H1 (cell line): ENCODE data around the gene ZSWIM4. TPM values are rescaled to one million over a fixed set of nuclear protein-coding genes. Genes with fewer than 3 reads are reported as not detected.

ENCODE experiments used
- CTCF ChIA-PET: fragments of 300-600 bp; sonication (Branson Sonifier 250); formaldehyde crosslinking; loops from one replicate; lab custom pipeline; 2021; ENCODE audit not compliant: partially characterized antibody; lab: Charles Lee
- POLR2A ChIA-PET: fragments of 300-600 bp; sonication (Branson Sonifier 250); formaldehyde crosslinking; loops from one replicate; lab custom pipeline; 2021; ENCODE audit warnings: inconsistent platforms; ENCODE audit not compliant: partially characterized antibody; lab: Charles Lee
- DNase-seq, 2 experiments: peaks; one replicate each; pipeline versions ENCODE4 v3.0.0 to v3.0.0-alpha.2; 2010 to 2022; ENCODE audit warnings: low spot score in 2 of 2, low read depth in 1 of 2, mixed read lengths in 1 of 2
- FAIRE-seq: peaks from 2 replicates; lab custom pipeline; 2011; peaks lifted over from hg19 to GRCh38; lab: Jason Lieb, UNC
- H2AFZ ChIP-seq: 2 replicates; pipeline ENCODE4 v1.8.1; 2012; ENCODE audit warnings: low read length, inconsistent platforms
- H2AK5ac ChIP-seq: 2 replicates; pipeline ENCODE4 v1.6.1; 2013; ENCODE audit warnings: low read depth, low read length
- H2BK120ac ChIP-seq: replicated peaks from 2 replicates; pipeline ENCODE3; 2013; ENCODE audit warnings: low read depth, low read length, inconsistent platforms
- H2BK12ac ChIP-seq: 2 replicates; pipeline ENCODE4 v1.6.1; 2013; ENCODE audit warnings: low read depth, low read length
- H2BK15ac ChIP-seq: 2 replicates; pipeline ENCODE4 v1.6.1; 2013; ENCODE audit warnings: low read length
- H2BK20ac ChIP-seq: 2 replicates; pipeline ENCODE4 v1.6.1; 2013; ENCODE audit warnings: low read length
- H2BK5ac ChIP-seq: 2 replicates; pipeline ENCODE4 v1.6.1; 2013; ENCODE audit warnings: low read depth, low read length
- H3K14ac ChIP-seq: 2 replicates; pipeline ENCODE4 v1.6.1; 2013; ENCODE audit warnings: inconsistent platforms; ENCODE audit not compliant: insufficient read length
- H3K18ac ChIP-seq: 2 replicates; pipeline ENCODE4 v1.6.1; 2013; ENCODE audit warnings: low read length; ENCODE audit errors: extremely low read depth
- H3K23ac ChIP-seq: 2 replicates; pipeline ENCODE4 v1.6.1; 2013; ENCODE audit warnings: inconsistent platforms; ENCODE audit not compliant: insufficient read length
- H3K23me2 ChIP-seq: 2 replicates; pipeline ENCODE4 v1.6.1; 2013; ENCODE audit warnings: low read depth, low read length
- H3K27ac ChIP-seq: 2 replicates; pipeline ENCODE4 v1.6.1; 2011; ENCODE audit warnings: low read depth, low read length, inconsistent platforms
- H3K27me3 ChIP-seq, 4 experiments: replicated peaks in 1 of 4; 1 replicate in 1 of 4; 2 replicates in 3 of 4; pipeline versions ENCODE4 v1.6.1 to v1.8.1; 2011 to 2013; ENCODE audit warnings: low read length in 3 of 4, mild to moderate bottlenecking in 3 of 4, inconsistent platforms in 2 of 4, mixed read lengths in 2 of 4, moderate library complexity in 1 of 4; ENCODE audit not compliant: control insufficient read depth in 3 of 4, insufficient read depth in 3 of 4; ENCODE audit errors: extremely low read depth in 1 of 4
- H3K36me3 ChIP-seq, 4 experiments: 2 replicates each; pipeline versions ENCODE4 v1.6.1 to v1.8.1; 2011 to 2013; ENCODE audit warnings: mild to moderate bottlenecking in 4 of 4, low read length in 3 of 4, moderate library complexity in 2 of 4, control low read depth in 1 of 4, inconsistent platforms in 1 of 4; ENCODE audit not compliant: insufficient read depth in 4 of 4, control insufficient read depth in 2 of 4
- H3K4ac ChIP-seq: replicated peaks from 2 replicates; pipeline ENCODE3; 2013; ENCODE audit warnings: low read length, low read depth, mixed read lengths, inconsistent platforms; ENCODE audit not compliant: insufficient read length
- H3K4me1 ChIP-seq, 4 experiments: replicated peaks in 1 of 4; 1 replicate in 1 of 4; 2 replicates in 3 of 4; pipeline versions ENCODE4 v1.6.1 to v1.8.1; 2011 to 2013; ENCODE audit warnings: low read length in 3 of 4, inconsistent platforms in 2 of 4, mixed read lengths in 1 of 4; ENCODE audit not compliant: insufficient read depth in 4 of 4, control insufficient read depth in 3 of 4
- H3K4me2 ChIP-seq, 2 experiments: 2 replicates each; pipeline versions ENCODE4 v1.6.1 to v1.8.1; 2011 to 2013; ENCODE audit warnings: low read depth in 2 of 2, low read length in 2 of 2, control low read depth in 1 of 2, inconsistent platforms in 1 of 2, mild to moderate bottlenecking in 1 of 2; ENCODE audit not compliant: insufficient read depth in 1 of 2
- H3K4me3 ChIP-seq, 4 experiments: fragments of 200-600, 300-600 bp in 1 of 4; sonication (generic), shearing (Covaris generic), sonication (Bioruptor Twin) in 1 of 4; 2 replicates each; pipeline versions ENCODE4 v1.5.1 to v1.8.1; 2011 to 2016; ENCODE audit warnings: low read length in 4 of 4, low read depth in 3 of 4, control low read depth in 2 of 4, inconsistent platforms in 2 of 4, mild to moderate bottlenecking in 2 of 4, mixed read lengths in 1 of 4, moderate library complexity in 1 of 4; ENCODE audit not compliant: insufficient read depth in 2 of 4; ENCODE audit errors: extremely low read depth in 1 of 4
- H3K56ac ChIP-seq: replicated peaks from 2 replicates; pipeline ENCODE3; 2013; ENCODE audit warnings: low read depth, mild to moderate bottlenecking, mixed read lengths, low read length, inconsistent platforms; ENCODE audit not compliant: insufficient read length
- H3K79me1 ChIP-seq: 2 replicates; pipeline ENCODE4 v1.6.1; 2013; ENCODE audit warnings: low read depth, low read length, control low read depth
- H3K79me2 ChIP-seq, 2 experiments: 2 replicates each; pipeline versions ENCODE4 v1.6.1 to v1.8.1; 2012 to 2013; ENCODE audit warnings: low read length in 2 of 2, mild to moderate bottlenecking in 2 of 2, inconsistent platforms in 1 of 2; ENCODE audit not compliant: insufficient read depth in 2 of 2, control insufficient read depth in 1 of 2
- H3K9ac ChIP-seq, 4 experiments: replicated peaks in 1 of 4; 1 replicate in 1 of 4; 2 replicates in 3 of 4; pipeline versions ENCODE4 v1.6.1 to v1.8.1; 2011 to 2013; ENCODE audit warnings: low read depth in 3 of 4, low read length in 3 of 4, control low read depth in 2 of 4, mild to moderate bottlenecking in 2 of 4, moderate library complexity in 2 of 4, inconsistent platforms in 1 of 4; ENCODE audit errors: extremely low read depth in 1 of 4
- H3K9me3 ChIP-seq, 2 experiments: 2 replicates each; pipeline versions ENCODE4 v1.6.1 to v1.8.1; 2012 to 2013; ENCODE audit warnings: mild to moderate bottlenecking in 2 of 2, moderate library complexity in 2 of 2, control low read depth in 1 of 2, inconsistent platforms in 1 of 2, low read depth in 1 of 2, low read length in 1 of 2, mixed read lengths in 1 of 2; ENCODE audit not compliant: insufficient read depth in 2 of 2
- H4K20me1 ChIP-seq, 2 experiments: replicated peaks in 1 of 2; 2 replicates each; pipeline versions ENCODE3 to v1.8.1; 2011 to 2013; ENCODE audit warnings: inconsistent platforms in 2 of 2, low read length in 2 of 2, mild to moderate bottlenecking in 1 of 2; ENCODE audit not compliant: insufficient read depth in 2 of 2, control insufficient read depth in 1 of 2
- H4K5ac ChIP-seq: 2 replicates; pipeline ENCODE4 v1.6.1; 2013; ENCODE audit warnings: low read length, low read depth, mixed read lengths, inconsistent platforms; ENCODE audit not compliant: insufficient read length
- H4K8ac ChIP-seq: 2 replicates; pipeline ENCODE4 v1.8.0; 2013; ENCODE audit warnings: mild to moderate bottlenecking, moderate library complexity, low read length, inconsistent platforms; ENCODE audit not compliant: insufficient read depth; ENCODE audit errors: extremely low read depth
- H4K91ac ChIP-seq: replicated peaks from 2 replicates; pipeline ENCODE3; 2013; ENCODE audit warnings: low read length, mixed read lengths, inconsistent platforms; ENCODE audit not compliant: insufficient read length
- ASH2L ChIP-seq: fragments of 200-600, 300-600 bp; sonication (generic); IDR thresholded peaks from one replicate; pipeline ENCODE4 v1.7.1; 2017; ENCODE audit warnings: low read length
- ATF2 ChIP-seq: IDR thresholded peaks from 2 replicates; pipeline ENCODE4 v1.6.1; 2012; ENCODE audit warnings: low read length, inconsistent platforms
- BACH1 ChIP-seq: IDR thresholded peaks from 2 replicates; pipeline ENCODE4 v1.6.1; 2012; ENCODE audit warnings: low read length, improper control_type of control experiment
- CEBPB ChIP-seq: IDR thresholded peaks from 2 replicates; pipeline ENCODE4 v1.6.1; 2012; ENCODE audit warnings: low read depth, low read length
- EGR1 ChIP-seq: IDR thresholded peaks from 2 replicates; pipeline ENCODE4 v1.6.1; 2011; ENCODE audit warnings: low read depth, low read length, borderline replicate concordance
- MAX ChIP-seq: IDR thresholded peaks from 2 replicates; pipeline ENCODE4 v1.6.1; 2012; ENCODE audit warnings: inconsistent platforms
- NANOG ChIP-seq: IDR thresholded peaks from 2 replicates; pipeline ENCODE4 v1.6.1; 2011; ENCODE audit warnings: low read length, low read depth, mild to moderate bottlenecking, inconsistent platforms; ENCODE audit not compliant: insufficient read depth, poor library complexity, severe bottlenecking
- WGBS, 2 experiments: shearing (Covaris generic) in 1 of 2; methylation state at CpG; one replicate each; pipeline versions ENCODE4 v1.1.6 to v1.1.7; 2013 to 2015; ENCODE audit warnings: low lambda C conversion rate in 2 of 2, mixed read lengths in 2 of 2, inconsistent platforms in 1 of 2, low coverage in 1 of 2, missing lambda C conversion rate in 1 of 2; ENCODE audit not compliant: insufficient replicate concordance in 2 of 2, insufficient coverage in 1 of 2, insufficient read length in 1 of 2; ENCODE audit errors: extremely low coverage in 1 of 2, missing lambda C conversion rate in 1 of 2; 5-methylcytosine and 5-hydroxymethylcytosine counted together
- polyA plus RNA-seq, 7 experiments: library from polyadenylated mRNA; depleted of rRNA in 3 of 7; stranded (reverse) in 5 of 7; unstranded in 2 of 7; fragments of >200 nt in 5 of 7; fragments of 200-250 nt in 2 of 7; gene quantifications; 1 replicate in 5 of 7; 2 replicates in 1 of 7; 4 replicates in 1 of 7; pipeline versions ENCODE4 v1.2.1 to v1.2.3, GENCODE V29; 2011 to 2013; ENCODE audit warnings: missing spikeins in 2 of 7, mixed read lengths in 2 of 7
- total RNA-seq: library from RNA; stranded (reverse); fragmentation: NEBNext Ultra II Directional; extraction: Animal tissue kit (Norgen Biotek cat#: 25700); gene quantifications from 2 replicates; pipeline ENCODE4 v1.2.1, GENCODE V29; 2021

ZSWIM4 gene
- total and polyA plus RNA-seq, 2 of the 8 experiments (the other 6 are each of a cell fraction or from before 2014, with no cell fraction given), result 12.2 to 31.1 TPM

- ChIA-PET POLR2A (interaction anchor here (0.6 to 2.1 kb wide), 5 partner anchors 12 to 28 kb away, joined by 3 to 6 read pairs (median 3); partner anchors contain the start of gene C19orf53), CTCF (interaction anchor here (0.8 to 3.4 kb wide), 6 partner anchors 9 to 59 kb away, joined by 3 to 20 read pairs (median 6); no protein-coding TSS in a partner anchor)
- no peaks in the 10 kb centered on the region for H3K9me3 ChIP-seq
- H3K79me1 ChIP-seq, result peaks cover 3% of the 10 kb centered on the region; the same call in 1 of the 2 replicates
- DNase-seq (no peak), FAIRE-seq (no peak)
- TF ChIP-seq MAX (no peak), ASH2L (no peak), EGR1 (no peak), NANOG (no peak), BACH1 (no peak), CEBPB (no peak), ATF2 (no peak)
- no peak overlapping the region for H3K23ac ChIP-seq
- no peak overlapping the region for H2BK15ac ChIP-seq
- H4K20me1 ChIP-seq, result peaks cover 2 to 15% of the 10 kb centered on the region in 2 experiments
- H2AK5ac ChIP-seq, result no peak overlapping the region
- H3K27me3 ChIP-seq, result no peaks in the 10 kb centered on the region
- no peak overlapping the region for H4K91ac ChIP-seq
- peaks cover 4% of the 10 kb centered on the region; the same call in 1 of the 2 replicates for H3K23me2 ChIP-seq
- no peak overlapping the region for H3K14ac ChIP-seq
- peaks cover 3 to 17% (median 7%) of the 10 kb centered on the region in 4 experiments; a peak in 5 of 8 replicates for H3K36me3 ChIP-seq
- no peak overlapping the region for H4K5ac ChIP-seq
- H4K8ac ChIP-seq, result no peak overlapping the region
- no peak overlapping the region for H2BK12ac ChIP-seq
- H3K9ac ChIP-seq, result no peak overlapping the region
- no peak overlapping the region for H3K27ac ChIP-seq
- H3K4me2 ChIP-seq, result no peak overlapping the region
- H3K56ac ChIP-seq, result no peak overlapping the region
- no peak overlapping the region for H3K4ac ChIP-seq
- no peak overlapping the region for H3K18ac ChIP-seq
- no peaks in the 10 kb centered on the region for H3K79me2 ChIP-seq
- no peak overlapping the region for H2BK120ac ChIP-seq
- WGBS, 2 experiments, result 99% methylated on average over 8 of the region's 9 CpGs; no CpG with 5 or more reads in 1 of the 2 experiments
- no peak overlapping the region for H2BK5ac ChIP-seq
- no peaks in the 10 kb centered on the region; a peak in 1 of 7 replicates for H3K4me1 ChIP-seq
- no peak overlapping the region for H3K4me3 ChIP-seq
- no peak overlapping the region for H2AFZ ChIP-seq
- no peak overlapping the region for H2BK20ac ChIP-seq
These were observed 7.8 kb downstream of the ZSWIM4 start for GRCh38 chr19:13803038-13803437.
